Right lobe of liver (tissue), 6 donors: ENCODE measurements around the gene CLCF1. TPM values are rescaled to one million over a fixed set of nuclear protein-coding genes. Genes with fewer than 3 reads are reported as not detected.

Experiments used
- ATAC-seq, 4 donors: fragments of 200-7000 bp; cut with Tn5 transposase; one replicate each; pipeline ENCODE4 v1.9.1; 2020; ENCODE audit warnings: mild to moderate bottlenecking in 4 of 4, moderate library complexity in 4 of 4
- DNase-seq, 3 donors: peaks; one replicate each; pipeline ENCODE4 v3.0.0-alpha.2; 2020
- H3K27ac ChIP-seq, 3 donors: fragments of 200-600 bp; one replicate each; pipeline ENCODE4 v1.8.0; 2022
- H3K27me3 ChIP-seq, 2 donors: fragments of 200-600 bp; one replicate each; pipeline ENCODE4 v1.8.0; 2022
- H3K36me3 ChIP-seq, 4 donors: fragments of 200-600 bp; sonication (generic) in 1 of 4; one replicate each; pipeline versions ENCODE4 v1.5.1 to v1.8.0; 2017 to 2022; ENCODE audit warnings: control low read depth in 1 of 4
- H3K4me1 ChIP-seq, 4 donors: fragments of 200-600 bp; sonication (generic) in 1 of 4; one replicate each; pipeline versions ENCODE4 v1.5.1 to v1.8.0; 2017 to 2022; ENCODE audit warnings: control low read depth in 1 of 4
- H3K4me3 ChIP-seq, 3 donors: fragments of 200-600 bp; one replicate each; pipeline ENCODE4 v1.8.0; 2022
- H3K9me3 ChIP-seq, 4 donors: fragments of 200-600 bp; sonication (generic) in 1 of 4; one replicate each; pipeline versions ENCODE4 v1.5.1 to v1.8.0; 2017 to 2022; ENCODE audit warnings: control low read depth in 1 of 4
- POLR2A ChIP-seq: fragments of 450-650 bp; IDR thresholded peaks from one replicate; pipeline ENCODE4 v1.6.1; 2017; ENCODE audit warnings: antibody characterized with exemption, mild to moderate bottlenecking
- WGBS: methylation state at CpG from one replicate; pipeline ENCODE4 v1.1.6; 2018; ENCODE audit warnings: low coverage, low lambda C conversion rate; ENCODE audit not compliant: insufficient coverage; ENCODE audit errors: missing lambda C conversion rate; 5-methylcytosine and 5-hydroxymethylcytosine counted together
- intact Hi-C, 2 donors: fragments of 100-400 bp; cut with DNase I; formaldehyde crosslinking; loops; one replicate each; pipeline versions ENCODE4 v1.11.2 to v1.14.1; 2022
- total RNA-seq, 6 experiments: library from RNA; depleted of rRNA in 2 of 6; stranded (reverse); fragments of >200 nt in 2 of 6; fragmentation: NEBNext Ultra II Directional in 3 of 6; extraction: Animal tissue kit (Norgen Biotek cat#: 25700) in 3 of 6; gene quantifications; one replicate each; pipeline versions ENCODE4 v1.1.0 to v1.2.4, GENCODE V29; 2016 to 2023
- TF ChIP-seq, protein P1 (sequence below), 4 donors: fragments of 200-600 bp in 3 of 4; fragments of 450-650 bp in 1 of 4; IDR thresholded peaks; one replicate each; pipeline versions ENCODE4 v1.5.1 to v1.8.0; 2016 to 2022; ENCODE audit warnings: antibody characterized with exemption in 4 of 4, mild to moderate bottlenecking in 2 of 4
- donor health status: DM: no; HTN: yes; CAD: no.
- donor health status: DM: no; HTN: no; CAD: no.
- donor health status: DM: no; HTN: no; CAD: no.
- donor health status: DM: no; HTN: yes; CAD: no.
- donor health status: DM: no; HTN: yes; CAD: no.

CLCF1 gene
- total RNA-seq, 6 experiments from 2014 or later: 0.44 to 3.8 (median 1.3) TPM

DNA sequence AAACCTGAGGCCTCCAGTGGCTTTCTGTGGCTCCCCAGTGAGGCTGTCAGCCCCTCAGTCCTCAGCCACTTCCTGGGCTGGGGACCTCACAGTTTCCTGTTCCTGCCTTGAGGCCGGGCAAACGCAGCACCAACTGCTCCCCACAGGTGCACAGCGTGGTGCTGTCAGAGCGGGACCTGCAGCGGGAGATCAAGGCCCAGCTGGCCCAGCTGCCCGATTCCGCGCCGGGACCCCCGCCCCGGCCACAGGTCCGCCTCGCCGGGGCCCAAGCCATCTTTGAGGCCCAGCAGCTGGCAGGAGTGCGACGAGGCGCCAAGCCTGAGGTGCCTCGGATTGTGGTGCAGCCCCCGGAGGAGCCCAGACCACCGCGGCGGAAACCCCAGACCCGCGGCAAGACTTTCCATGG is 35.9 kb upstream of the CLCF1 start:
- Histone ChIP-seq H3K27ac (no peak overlapping the region), H3K27me3 (no peaks in the 10 kb centered on the region), H3K9me3 (no peaks in the 10 kb centered on the region), H3K36me3 (no peaks in the 10 kb centered on the region), H3K4me1 (no peaks in the 10 kb centered on the region), H3K4me3 (no peak overlapping the region)
- TF ChIP-seq, protein P1, sequence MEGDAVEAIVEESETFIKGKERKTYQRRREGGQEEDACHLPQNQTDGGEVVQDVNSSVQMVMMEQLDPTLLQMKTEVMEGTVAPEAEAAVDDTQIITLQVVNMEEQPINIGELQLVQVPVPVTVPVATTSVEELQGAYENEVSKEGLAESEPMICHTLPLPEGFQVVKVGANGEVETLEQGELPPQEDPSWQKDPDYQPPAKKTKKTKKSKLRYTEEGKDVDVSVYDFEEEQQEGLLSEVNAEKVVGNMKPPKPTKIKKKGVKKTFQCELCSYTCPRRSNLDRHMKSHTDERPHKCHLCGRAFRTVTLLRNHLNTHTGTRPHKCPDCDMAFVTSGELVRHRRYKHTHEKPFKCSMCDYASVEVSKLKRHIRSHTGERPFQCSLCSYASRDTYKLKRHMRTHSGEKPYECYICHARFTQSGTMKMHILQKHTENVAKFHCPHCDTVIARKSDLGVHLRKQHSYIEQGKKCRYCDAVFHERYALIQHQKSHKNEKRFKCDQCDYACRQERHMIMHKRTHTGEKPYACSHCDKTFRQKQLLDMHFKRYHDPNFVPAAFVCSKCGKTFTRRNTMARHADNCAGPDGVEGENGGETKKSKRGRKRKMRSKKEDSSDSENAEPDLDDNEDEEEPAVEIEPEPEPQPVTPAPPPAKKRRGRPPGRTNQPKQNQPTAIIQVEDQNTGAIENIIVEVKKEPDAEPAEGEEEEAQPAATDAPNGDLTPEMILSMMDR (IDR thresholded peaks at IDR 0.05): no peak
- TF ChIP-seq POLR2A: no peak
- peak in 3 of 4 donors; percentile 5 to 34 (median 22) for ATAC-seq
- WGBS: 10% methylated on average over 2 of the region's 24 CpGs
- intact Hi-C loops: no loop called here
- no peak for DNase-seq

DNA sequence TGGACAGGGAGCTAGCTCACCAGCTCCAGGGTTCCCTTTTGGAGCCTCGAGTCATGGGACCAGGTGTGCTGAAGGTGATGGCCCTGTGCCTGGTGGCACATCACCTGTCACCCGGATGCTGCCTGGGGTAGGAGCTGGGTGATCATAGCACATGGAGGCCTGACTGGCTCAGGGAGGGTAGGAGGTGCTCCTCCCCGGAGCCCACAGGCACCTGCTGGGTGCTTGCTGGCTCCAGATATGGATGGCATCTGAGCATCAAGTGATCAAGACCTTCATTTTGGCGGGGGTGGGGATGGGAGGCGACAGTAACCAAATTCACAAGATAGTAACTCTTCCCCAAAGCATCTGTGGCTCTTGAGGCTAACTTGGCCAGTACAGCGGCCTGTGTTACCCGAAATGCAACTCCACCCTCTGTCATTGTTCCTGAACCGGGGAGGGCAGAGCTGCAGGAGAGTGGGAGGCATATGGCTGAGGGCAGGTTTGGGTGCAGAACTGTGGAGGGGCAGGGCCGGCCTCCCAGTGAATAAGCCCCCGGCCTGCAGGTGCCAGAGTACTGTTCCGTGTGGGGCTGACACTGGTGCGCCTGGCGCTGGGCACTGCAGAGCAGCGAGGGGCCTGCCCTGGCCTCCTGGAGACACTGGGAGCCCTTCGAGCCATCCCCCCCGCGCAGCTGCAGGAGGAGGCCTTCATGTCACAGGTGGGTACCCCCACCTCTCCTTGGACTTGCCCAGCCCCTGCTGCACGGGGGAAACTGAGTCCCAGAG is 35.2 kb upstream of the CLCF1 start:
- no peaks in the 10 kb centered on the region for H3K4me1 ChIP-seq
- intact Hi-C loops: no loop called here
- DNase-seq (no peak), ATAC-seq (no peak)
- no peaks in the 10 kb centered on the region for H3K9me3 ChIP-seq
- H3K27me3 ChIP-seq: no peaks in the 10 kb centered on the region
- no peak for TF ChIP-seq POLR2A
- 80% methylated on average over 3 of the region's 18 CpGs for WGBS
- no peaks in the 10 kb centered on the region for H3K36me3 ChIP-seq
- no peak overlapping the region for H3K27ac ChIP-seq
- no peak overlapping the region for H3K4me3 ChIP-seq

DNA sequence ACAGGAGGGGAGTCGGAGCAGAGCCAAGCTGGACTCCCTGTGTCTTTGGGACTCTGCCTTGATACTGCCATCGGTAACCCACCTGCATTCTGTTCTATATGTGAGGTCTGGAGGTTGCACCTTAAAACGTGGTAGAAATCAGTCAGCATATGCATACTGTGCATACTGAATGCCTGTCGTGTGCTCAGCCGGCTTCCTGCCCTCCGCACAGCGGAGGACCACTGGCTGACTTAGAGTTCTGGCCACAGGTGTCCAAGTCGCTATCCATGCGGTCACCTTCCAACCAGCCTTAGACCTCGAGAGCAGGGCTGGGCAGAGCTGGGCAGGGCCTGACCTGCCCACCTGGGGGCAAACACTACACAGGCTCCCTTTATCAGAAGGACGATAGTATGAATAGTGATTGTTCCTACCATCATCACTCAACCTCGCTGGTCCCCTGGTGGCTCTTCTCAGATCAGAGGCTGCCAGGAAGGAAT is 34.3 kb upstream of the CLCF1 start:
- H3K36me3 ChIP-seq: no peaks in the 10 kb centered on the region
- H3K27ac ChIP-seq: no peak overlapping the region
- intact Hi-C loops: no loop called here
- WGBS: 50% methylated on average over 1 of the region's 12 CpGs
- no peaks in the 10 kb centered on the region for H3K9me3 ChIP-seq
- no peak for TF ChIP-seq POLR2A
- TF ChIP-seq, protein P1 (IDR thresholded peaks at IDR 0.05): no peak
- no peaks in the 10 kb centered on the region for H3K27me3 ChIP-seq
- H3K4me3 ChIP-seq: no peak overlapping the region
- DNase-seq (no peak), ATAC-seq (no peak)
- H3K4me1 ChIP-seq: peaks cover 0 to 3% (median 0%) of the 10 kb centered on the region in 4 donors

DNA sequence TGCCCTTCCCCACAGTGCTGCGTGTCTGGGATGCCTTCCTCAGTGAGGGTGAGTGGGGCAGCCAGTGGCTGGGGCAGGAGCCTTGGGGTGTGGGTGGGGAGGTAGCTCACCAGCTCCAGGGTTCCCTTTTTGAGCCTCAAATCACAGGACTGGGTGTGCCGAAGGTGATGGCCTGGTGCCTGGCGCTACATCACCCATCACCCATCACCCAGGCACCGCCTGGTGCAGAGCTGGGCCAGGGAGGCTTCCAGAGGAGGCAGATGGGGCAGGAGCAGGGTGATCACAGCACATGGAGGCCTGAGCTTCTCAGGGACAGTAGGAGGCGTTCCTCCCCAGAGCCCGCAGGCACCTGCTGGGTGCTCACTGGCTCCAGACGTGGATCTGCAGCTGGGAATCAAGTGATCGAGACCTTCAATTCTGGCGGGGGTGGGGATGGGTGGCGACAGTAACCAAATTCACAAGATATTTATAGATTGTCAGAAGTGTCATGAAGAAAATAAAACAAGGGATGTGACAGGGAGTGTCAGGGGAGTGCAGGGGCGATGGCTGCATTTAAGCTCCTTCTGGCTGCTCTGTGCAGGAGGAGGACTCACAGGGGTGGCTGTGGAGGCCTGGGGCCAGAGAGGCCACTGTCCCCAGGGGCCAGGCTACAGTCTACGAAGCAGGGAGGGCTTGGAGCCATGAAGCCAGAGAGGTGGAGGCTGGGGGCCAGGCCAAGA is 33.7 kb upstream of the CLCF1 start:
- Histone ChIP-seq H3K4me1 (peaks cover 0 to 9% (median 0%) of the 10 kb centered on the region in 4 donors), H3K27ac (no peak overlapping the region), H3K9me3 (no peaks in the 10 kb centered on the region), H3K36me3 (no peaks in the 10 kb centered on the region), H3K27me3 (no peaks in the 10 kb centered on the region), H3K4me3 (no peak overlapping the region)
- DNase-seq: no peak
- peak; percentile 6 to 16 (median 10) for ATAC-seq
- intact Hi-C loops: no loop called here
- 30% methylated on average over 8 of the region's 12 CpGs for WGBS
- TF ChIP-seq POLR2A: no peak
- TF ChIP-seq, protein P1 (IDR thresholded peaks at IDR 0.05): no peak

- Histone ChIP-seq H3K36me3 (no peaks in the 10 kb centered on the region), H3K27me3 (no peaks in the 10 kb centered on the region), H3K4me1 (peaks cover 0 to 10% (median 0%) of the 10 kb centered on the region in 4 donors), H3K4me3 (no peak overlapping the region), H3K27ac (no peak overlapping the region), H3K9me3 (no peaks in the 10 kb centered on the region)
- 80% methylated on average over 1 of the region's 18 CpGs for WGBS
- intact Hi-C loops: no loop called here
- no peak for DNase-seq
- no peak for TF ChIP-seq POLR2A
- TF ChIP-seq, protein P1 (IDR thresholded peaks at IDR 0.05): no peak
- no peak for ATAC-seq
These were observed 33.1 kb upstream of the CLCF1 start for GRCh38 chr11:67406420-67406968.
